T-cell (primary cell): Measurements from ENCODE around the gene TMIGD3. TPM values are rescaled to one million over a fixed set of nuclear protein-coding genes. Genes with fewer than 3 reads are reported as not detected.
A peak's percentile ranks its signal among the peaks of the same experiment; 100 is the strongest.

Experiments used
- ATAC-seq, 4 experiments: fragments of 200-7000 bp in 3 of 4; fragments of 150-1000 bp in 1 of 4; cut with Tn5 transposase; replicated peaks in 1 of 4; 1 replicate in 3 of 4; 2 replicates in 1 of 4; pipeline ENCODE4 v1.10.0; 2021; ENCODE audit warnings: moderate library complexity in 3 of 4, mild to moderate bottlenecking in 2 of 4, moderate number of reproducible peaks in 1 of 4
- CTCF ChIA-PET, 2 donors: fragments of 300-600 bp; sonication (Branson Sonifier 250); formaldehyde crosslinking; loops; one replicate each; lab custom pipeline; 2022; ENCODE audit warnings: antibody characterized with exemption in 2 of 2; lab: Charles Lee
- POLR2A ChIA-PET, 2 donors: fragments of 300-600 bp; sonication (Branson Sonifier 250); formaldehyde crosslinking; loops; one replicate each; lab custom pipeline; 2022; ENCODE audit warnings: antibody characterized with exemption in 2 of 2; lab: Charles Lee
- DNase-seq, 35 experiments: peaks; one replicate each; pipeline versions ENCODE4 v3.0.0 to v3.0.0-alpha.2; 2013 to 2023
- H3K27ac ChIP-seq: one replicate; pipeline ENCODE4 v1.5.1; 2013; ENCODE audit warnings: low read length
- H3K27me3 ChIP-seq, 2 experiments: replicated peaks in 1 of 2; 1 replicate in 1 of 2; 2 replicates in 1 of 2; pipeline versions ENCODE4 v1.6.1 to v1.7.0; 2013; ENCODE audit warnings: low read length in 1 of 2, mixed read lengths in 1 of 2; ENCODE audit not compliant: control insufficient read depth in 2 of 2, insufficient read depth in 2 of 2; ENCODE audit errors: extremely low read depth in 1 of 2
- H3K36me3 ChIP-seq, 2 donors: 1 replicate in 1 of 2; 2 replicates in 1 of 2; pipeline versions ENCODE4 v1.6.1 to v1.7.0; 2013; ENCODE audit warnings: low read length in 1 of 2; ENCODE audit not compliant: control insufficient read depth in 2 of 2, insufficient read depth in 1 of 2; ENCODE audit errors: extremely low read depth in 1 of 2
- H3K4me1 ChIP-seq, 2 experiments: 1 replicate in 1 of 2; 2 replicates in 1 of 2; pipeline versions ENCODE4 v1.6.1 to v1.7.0; 2013; ENCODE audit warnings: low read length in 2 of 2, mixed read lengths in 1 of 2; ENCODE audit not compliant: insufficient read depth in 2 of 2, control insufficient read depth in 1 of 2; ENCODE audit errors: extremely low read depth in 1 of 2
- H3K4me3 ChIP-seq, 2 donors: 1 replicate in 1 of 2; 2 replicates in 1 of 2; pipeline versions ENCODE4 v1.5.1 to v1.7.0; 2013; ENCODE audit warnings: mild to moderate bottlenecking in 2 of 2, low read length in 1 of 2, moderate library complexity in 1 of 2; ENCODE audit not compliant: control insufficient read depth in 1 of 2; ENCODE audit errors: extremely low read depth in 1 of 2
- H3K9me3 ChIP-seq: 2 replicates; pipeline ENCODE4 v1.7.0; 2013
- H3K27ac Mint-ChIP-seq, 2 donors: one replicate each; pipeline ENCODE4 v1.8.0; 2020 to 2021; ENCODE audit warnings: mild to moderate bottlenecking in 2 of 2, mixed read lengths in 2 of 2
- H3K27me3 Mint-ChIP-seq, 2 donors: one replicate each; pipeline ENCODE4 v1.8.0; 2021 to 2022; ENCODE audit warnings: mixed read lengths in 2 of 2
- H3K36me3 Mint-ChIP-seq: one replicate; pipeline ENCODE4 v1.8.0; 2021; ENCODE audit warnings: mixed read lengths
- H3K4me1 Mint-ChIP-seq, 3 donors: one replicate each; pipeline ENCODE4 v1.8.0; 2020 to 2022; ENCODE audit warnings: mixed read lengths in 3 of 3, mild to moderate bottlenecking in 1 of 3
- H3K4me3 Mint-ChIP-seq, 3 donors: one replicate each; pipeline ENCODE4 v1.8.0; 2020 to 2022; ENCODE audit warnings: mild to moderate bottlenecking in 3 of 3, mixed read lengths in 3 of 3, moderate library complexity in 3 of 3
- H3K9me3 Mint-ChIP-seq, 3 donors: one replicate each; pipeline ENCODE4 v1.8.0; 2020 to 2022; ENCODE audit warnings: mixed read lengths in 3 of 3
- WGBS: methylation state at CpG from one replicate; pipeline ENCODE4 v1.1.5; 2013; ENCODE audit warnings: missing lambda C conversion rate; ENCODE audit not compliant: insufficient coverage; 5-methylcytosine and 5-hydroxymethylcytosine counted together
- total RNA-seq, 35 experiments: library from RNA in 6 of 35; stranded (reverse) in 6 of 35; fragments of 120-200 nt in 1 of 35; gene quantifications; one replicate each; pipeline versions ENCODE4 v1.2.1 to v1.2.4 and lab custom pipeline; 2013 to 2026

TMIGD3 gene
- total RNA-seq, 5 donors from 2014 or later (not counting 1 experiment from before 2014, with no cell fraction given) = not detected

DNA sequence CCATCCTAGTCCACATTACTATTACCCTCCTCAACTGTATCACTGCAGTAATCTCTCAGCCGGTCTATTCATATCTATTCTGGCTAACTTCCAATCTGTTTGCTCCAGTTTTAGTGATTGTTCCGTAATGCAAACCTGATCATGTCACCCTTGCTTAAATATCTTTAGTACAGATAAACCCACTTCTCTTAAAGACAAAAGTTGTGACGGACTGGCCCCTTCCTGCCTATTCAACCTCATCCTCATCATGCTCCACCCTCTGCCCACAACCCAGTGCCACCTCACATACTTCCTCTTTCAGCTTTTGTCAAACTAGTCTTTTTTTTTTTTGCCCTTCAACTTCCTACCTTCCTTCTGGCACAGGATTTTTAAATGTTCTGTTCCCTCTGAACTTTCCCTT is 32.4 kb downstream of the TMIGD3 start:
- WGBS = 0% methylated on average over 3 of the region's 3 CpGs
- H3K4me3 ChIP-seq = peak overlapping the region; percentile 15
- H3K27me3 ChIP-seq = no peaks in the 10 kb centered on the region
- H3K9me3 ChIP-seq = no peaks in the 10 kb centered on the region
- peaks cover 8% of the 10 kb centered on the region for H3K36me3 Mint-ChIP-seq
- peaks cover 0 to 9% of the 10 kb centered on the region in 2 donors for H3K36me3 ChIP-seq
- H3K9me3 Mint-ChIP-seq = no peaks in the 10 kb centered on the region
- CTCF ChIA-PET = interaction anchor here (0.5 to 1.4 kb wide), 3 partner anchors 33 to 851 kb away, joined by 3 to 4 read pairs (median 3); no protein-coding TSS in a partner anchor
- POLR2A ChIA-PET = interaction anchor here (0.5 to 1.1 kb wide), 8 partner anchors 18 to 284 kb away, joined by 3 to 5 read pairs (median 4); partner anchors contain the start of gene INKA2 (in 1 of the 2)
- H3K27ac ChIP-seq = peak overlapping the region; percentile 79
- no peaks in the 10 kb centered on the region for H3K27me3 Mint-ChIP-seq
- ATAC-seq (peak; percentile 94 to 97 (median 96)), DNase-seq (peak; percentile 42 to 88 (median 77))
- peaks cover 22 to 24% (median 24%) of the 10 kb centered on the region in 3 donors for H3K4me1 Mint-ChIP-seq
- no peak overlapping the region for H3K4me3 Mint-ChIP-seq
- H3K4me1 ChIP-seq = peaks cover 47 to 61% of the 10 kb centered on the region in 2 experiments
- H3K27ac Mint-ChIP-seq = no peak overlapping the region

DNA sequence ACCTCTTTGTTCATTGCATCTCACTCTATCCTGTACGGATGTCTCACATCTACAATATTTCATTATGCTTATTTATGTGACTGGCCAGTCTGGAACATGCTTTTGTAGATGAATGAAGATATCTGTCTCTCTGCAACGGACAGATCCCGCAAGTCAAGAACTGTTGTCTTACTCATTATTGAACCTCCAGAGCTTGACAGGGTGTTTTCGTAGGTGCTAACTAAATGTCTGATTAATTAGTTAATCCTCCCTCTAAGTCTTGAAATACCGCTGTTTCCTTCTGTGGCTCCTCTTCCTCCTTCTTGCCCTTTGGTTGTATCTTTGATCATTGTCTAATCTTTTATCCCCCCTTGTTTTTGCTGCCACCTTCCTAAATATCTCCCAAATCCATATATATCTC is 32.8 kb downstream of the TMIGD3 start:
- WGBS = 29% methylated on average over 1 of the region's 5 CpGs
- Histone ChIP-seq H3K36me3 (peaks cover 0 to 9% of the 10 kb centered on the region in 2 donors), H3K9me3 (no peaks in the 10 kb centered on the region), H3K27ac (peak overlapping the region; percentile 79), H3K4me3 (peak overlapping the region; percentile 5 to 15), H3K4me1 (peaks cover 43 to 58% of the 10 kb centered on the region in 2 experiments), H3K27me3 (no peaks in the 10 kb centered on the region)
- DNase-seq (peak in 1 of 35 experiments; percentile 19), ATAC-seq (peak in 3 of 4 experiments; percentile 15 to 16 (median 15))
- no peaks in the 10 kb centered on the region for H3K9me3 Mint-ChIP-seq
- POLR2A ChIA-PET = interaction anchor here (0.5 to 1.1 kb wide), 7 partner anchors 17 to 285 kb away, joined by 3 to 5 read pairs (median 4); partner anchors contain the start of gene INKA2 (in 1 of the 2)
- CTCF ChIA-PET = interaction anchor here (0.5 to 1.4 kb wide), 3 partner anchors 33 to 851 kb away, joined by 3 to 4 read pairs (median 3); no protein-coding TSS in a partner anchor
- peaks cover 8% of the 10 kb centered on the region for H3K36me3 Mint-ChIP-seq
- peaks cover 18 to 20% (median 19%) of the 10 kb centered on the region in 3 donors for H3K4me1 Mint-ChIP-seq
- no peak overlapping the region for H3K27ac Mint-ChIP-seq
- H3K4me3 Mint-ChIP-seq = no peak overlapping the region
- no peaks in the 10 kb centered on the region for H3K27me3 Mint-ChIP-seq

DNA sequence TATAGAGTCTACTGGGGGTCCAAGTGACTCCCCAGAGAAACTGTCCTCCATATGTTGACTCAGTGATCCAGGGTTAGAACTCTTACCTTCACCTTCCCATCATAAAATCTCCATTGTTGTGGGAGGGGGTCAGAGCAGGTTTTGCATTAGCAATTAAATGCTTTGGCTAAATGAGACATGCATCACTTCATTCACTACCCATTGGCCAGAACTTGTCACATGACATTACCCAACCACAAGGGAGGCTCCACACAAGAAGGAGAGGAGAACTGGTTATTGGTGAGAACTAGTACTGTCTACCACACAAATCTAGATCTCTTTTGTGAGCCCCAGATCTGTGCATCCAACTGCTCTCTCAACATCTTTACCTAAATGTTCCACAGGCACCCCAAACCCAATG is 33.9 kb downstream of the TMIGD3 start:
- Histone ChIP-seq H3K36me3 (peaks cover 0 to 9% of the 10 kb centered on the region in 2 donors), H3K27ac (peak overlapping the region; percentile 79), H3K9me3 (no peaks in the 10 kb centered on the region), H3K27me3 (no peaks in the 10 kb centered on the region), H3K4me3 (no peak overlapping the region), H3K4me1 (peaks cover 39 to 49% of the 10 kb centered on the region in 2 experiments)
- ChIA-PET POLR2A (interaction anchor here in 1 of 2 donors (0.7 kb wide), 1 partner anchor 31 kb away, joined by 3 read pairs; no protein-coding TSS in a partner anchor), CTCF (interaction anchor here in 1 of 2 donors (1.0 kb wide), 1 partner anchor 38 kb away, joined by 6 read pairs; no protein-coding TSS in a partner anchor)
- ATAC-seq = no peak
- no peak overlapping the region for H3K4me3 Mint-ChIP-seq
- H3K36me3 Mint-ChIP-seq = peaks cover 15% of the 10 kb centered on the region
- DNase-seq = no peak
- H3K27ac Mint-ChIP-seq = no peak overlapping the region
- no peaks in the 10 kb centered on the region for H3K27me3 Mint-ChIP-seq
- H3K4me1 Mint-ChIP-seq = peaks cover 12 to 21% (median 17%) of the 10 kb centered on the region in 3 donors
- H3K9me3 Mint-ChIP-seq = no peaks in the 10 kb centered on the region

DNA sequence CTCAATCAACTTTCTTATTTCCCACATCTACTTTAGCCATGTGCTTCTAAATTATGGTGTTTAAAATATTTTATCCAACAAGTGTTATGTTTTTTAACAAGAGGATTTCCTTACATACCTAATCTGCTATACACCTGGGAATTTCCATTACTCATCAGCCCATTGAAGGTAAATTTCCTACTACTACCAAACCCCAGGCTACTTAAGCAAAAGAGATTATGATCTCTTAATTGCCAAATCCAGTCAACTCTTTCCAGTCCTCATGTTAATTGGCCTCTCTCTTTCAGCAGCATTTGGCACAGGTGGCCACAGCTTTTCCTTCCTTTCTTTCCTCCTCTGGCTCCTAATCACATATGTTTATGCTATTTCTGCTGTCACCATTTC is 34.7 kb downstream of the TMIGD3 start:
- CTCF ChIA-PET = interaction anchor here in 1 of 2 donors (1.0 kb wide), 1 partner anchor 39 kb away, joined by 6 read pairs; no protein-coding TSS in a partner anchor

DNA sequence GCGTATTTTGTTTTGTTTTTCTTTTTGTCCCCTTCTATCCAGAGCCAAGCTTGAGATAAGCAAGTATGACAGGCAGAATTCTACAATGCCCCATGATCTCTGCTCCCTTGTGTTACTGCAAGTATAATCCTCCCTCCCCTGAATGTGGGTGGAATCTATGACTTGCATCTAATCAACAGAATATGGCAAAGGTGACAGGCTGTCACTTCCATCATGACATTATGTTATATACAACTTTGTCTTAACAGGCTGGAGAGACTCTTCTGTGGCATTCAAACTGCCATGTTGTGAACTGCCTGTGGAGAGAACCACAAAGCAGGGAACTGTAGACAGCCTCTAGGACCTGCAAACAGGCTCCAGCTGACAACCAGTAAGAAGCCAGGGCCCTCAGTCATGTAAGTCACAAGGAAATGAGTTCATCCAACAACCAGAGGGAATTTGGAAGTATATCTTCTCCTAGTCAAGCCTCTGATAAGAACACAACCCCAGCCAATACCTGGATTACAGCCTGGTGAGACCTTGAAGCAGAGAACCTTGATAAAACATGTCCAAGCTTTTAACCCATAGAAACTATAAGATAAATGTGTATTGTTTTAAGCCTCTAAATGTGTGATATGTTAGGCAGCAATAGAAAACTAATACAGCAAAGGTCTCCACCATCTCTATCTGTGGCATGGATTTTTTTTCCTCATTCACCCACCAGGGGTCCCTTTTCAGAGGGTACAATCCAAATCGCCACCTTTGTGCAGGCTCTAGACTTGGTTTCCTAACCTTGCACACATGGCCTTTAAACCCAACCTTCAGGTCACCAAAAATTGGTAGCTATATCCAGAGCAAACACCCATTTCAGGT is 35.3 kb downstream of the TMIGD3 start:
- H3K4me1 ChIP-seq = peaks cover 33 to 43% of the 10 kb centered on the region in 2 experiments
- no peaks in the 10 kb centered on the region for H3K9me3 ChIP-seq
- H3K27ac Mint-ChIP-seq = peak overlapping the region; percentile 50 to 59
- no peaks in the 10 kb centered on the region for H3K9me3 Mint-ChIP-seq
- POLR2A ChIA-PET = interaction anchor here in 1 of 2 donors (1.3 kb wide), 1 partner anchor 10 kb away, joined by 12 read pairs; no protein-coding TSS in a partner anchor
- H3K27me3 ChIP-seq = no peaks in the 10 kb centered on the region
- peaks cover 0 to 13% of the 10 kb centered on the region in 2 donors for H3K36me3 ChIP-seq
- peaks cover 23% of the 10 kb centered on the region for H3K36me3 Mint-ChIP-seq
- DNase-seq = no peak
- H3K4me1 Mint-ChIP-seq = peaks cover 12 to 24% (median 17%) of the 10 kb centered on the region in 3 donors
- CTCF ChIA-PET = interaction anchor here in 1 of 2 donors (0.6 to 1.0 kb wide), 2 partner anchors 20 to 40 kb away, joined by 3 to 6 read pairs; no protein-coding TSS in a partner anchor
- H3K27me3 Mint-ChIP-seq = no peaks in the 10 kb centered on the region
- no peak overlapping the region for H3K4me3 Mint-ChIP-seq
- WGBS = 89% methylated on average over 1 of the region's 2 CpGs
- ATAC-seq = no peak
- no peak overlapping the region for H3K27ac ChIP-seq
- no peak overlapping the region for H3K4me3 ChIP-seq

More for the DNA sequence above, 34.7 kb downstream of the TMIGD3 start:
- Histone ChIP-seq H3K27ac (no peak overlapping the region), H3K9me3 (no peaks in the 10 kb centered on the region), H3K4me1 (peaks cover 37 to 45% of the 10 kb centered on the region in 2 experiments), H3K36me3 (peaks cover 0 to 9% of the 10 kb centered on the region in 2 donors), H3K27me3 (no peaks in the 10 kb centered on the region), H3K4me3 (no peak overlapping the region)
- H3K4me3 Mint-ChIP-seq = no peak overlapping the region
- POLR2A ChIA-PET = interaction anchor here (0.7 to 1.3 kb wide), 2 partner anchors 10 to 32 kb away, joined by 3 to 12 read pairs; no protein-coding TSS in a partner anchor
- H3K4me1 Mint-ChIP-seq = peaks cover 11 to 25% (median 17%) of the 10 kb centered on the region in 3 donors
- ATAC-seq = no peak
- H3K27me3 Mint-ChIP-seq = no peaks in the 10 kb centered on the region
- no peak for DNase-seq
- H3K9me3 Mint-ChIP-seq = no peaks in the 10 kb centered on the region
- H3K36me3 Mint-ChIP-seq = peaks cover 18% of the 10 kb centered on the region
- H3K27ac Mint-ChIP-seq = no peak overlapping the region

DNA sequence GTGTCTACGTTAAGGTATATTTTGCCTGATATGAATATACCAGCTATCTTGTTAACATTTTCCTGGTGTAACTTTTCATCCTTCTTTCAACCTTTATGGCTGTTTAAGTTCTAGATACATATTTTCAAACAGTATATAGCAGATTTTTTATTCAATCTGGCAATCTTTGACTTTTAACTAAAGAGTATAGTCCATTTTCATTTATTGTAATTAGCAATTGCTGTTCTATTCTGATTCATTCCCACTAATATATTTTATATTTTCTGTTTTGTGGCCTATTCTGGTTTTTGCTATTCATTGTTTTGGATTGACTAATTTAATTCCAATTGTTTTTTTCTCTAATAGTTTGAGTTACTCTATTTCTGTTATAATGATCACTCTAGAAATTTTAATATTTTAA is 37.0 kb downstream of the TMIGD3 start:
- DNase-seq (no peak), ATAC-seq (no peak)
- CTCF ChIA-PET = no interaction called here
- Mint-ChIP-seq H3K9me3 (no peaks in the 10 kb centered on the region), H3K27ac (peak overlapping the region in 1 of 2 donors; percentile 25), H3K36me3 (peaks cover 32% of the 10 kb centered on the region), H3K27me3 (no peaks in the 10 kb centered on the region), H3K4me3 (no peak overlapping the region), H3K4me1 (peaks cover 15 to 29% (median 20%) of the 10 kb centered on the region in 3 donors)
- no peak overlapping the region for H3K27ac ChIP-seq
- no peaks in the 10 kb centered on the region for H3K27me3 ChIP-seq
- no CpG with 5 or more reads among the region's 1 CpG for WGBS
- H3K4me3 ChIP-seq = no peak overlapping the region
- H3K9me3 ChIP-seq = no peaks in the 10 kb centered on the region
- POLR2A ChIA-PET = interaction anchor here (0.6 to 0.7 kb wide), 2 partner anchors 51 to 246 kb away, joined by 3 to 4 read pairs; no protein-coding TSS in a partner anchor
- H3K36me3 ChIP-seq = peaks cover 0 to 24% of the 10 kb centered on the region in 2 donors
- H3K4me1 ChIP-seq = peaks cover 20 to 32% of the 10 kb centered on the region in 2 experiments
